Panc1 (cell line): ENCODE measurements around the gene TMED4. TPM values are rescaled to one million over a fixed set of nuclear protein-coding genes. Genes with fewer than 3 reads are reported as not detected.

ENCODE experiments used
- ATAC-seq: fragments of 200-7000 bp; cut with Tn5 transposase; 2 replicates; pipeline ENCODE4 v1.9.1; 2020; ENCODE audit warnings: mild to moderate bottlenecking, moderate library complexity
- BruUV-seq: library from RNA; stranded (reverse); fragments of 400-500 nt; replicated peaks from 2 replicates; lab custom pipeline; 2021; lab: Mats Ljungman, UMichigan
- CTCF ChIA-PET: fragments of 300-600 bp; sonication (Branson Sonifier 250); formaldehyde crosslinking; loops from one replicate; lab custom pipeline; 2022; ENCODE audit warnings: antibody characterized with exemption; lab: Charles Lee
- POLR2A ChIA-PET: fragments of 300-600 bp; sonication (Branson Sonifier 250); formaldehyde crosslinking; loops from one replicate; lab custom pipeline; 2022; ENCODE audit warnings: antibody characterized with exemption; lab: Charles Lee
- DNase-seq: peaks from one replicate; pipeline ENCODE4 v3.0.0-alpha.2; 2010; ENCODE audit warnings: low read depth, low spot score
- H3K27ac ChIP-seq: 2 replicates; pipeline ENCODE4 v1.5.1; 2011; ENCODE audit warnings: mild to moderate bottlenecking, low read length, inconsistent platforms
- H3K27me3 ChIP-seq: fragments of 200-500 bp; sonication (Bioruptor generic); 2 replicates; pipeline ENCODE4 v1.6.0; 2014; ENCODE audit warnings: low read length, inconsistent platforms; ENCODE audit not compliant: control insufficient read depth, insufficient read depth
- H3K36me3 ChIP-seq: fragments of 200-500 bp; sonication (Bioruptor generic); 2 replicates; pipeline ENCODE4 v1.5.1; 2014; ENCODE audit warnings: inconsistent platforms, mild to moderate bottlenecking, low read length, moderate library complexity; ENCODE audit not compliant: control insufficient read depth, insufficient read depth
- H3K4me1 ChIP-seq: 2 replicates; pipeline ENCODE4 v1.5.1; 2011; ENCODE audit warnings: inconsistent platforms, mild to moderate bottlenecking, low read length, moderate library complexity; ENCODE audit not compliant: control insufficient read depth, insufficient read depth
- H3K4me3 ChIP-seq, 2 experiments: 2 replicates each; pipeline ENCODE4 v1.5.1; 2011 to 2012; ENCODE audit warnings: low read depth in 2 of 2, low read length in 2 of 2, mild to moderate bottlenecking in 2 of 2, inconsistent platforms in 1 of 2, moderate library complexity in 1 of 2
- H3K9me3 ChIP-seq: fragments of 200-500 bp; sonication (Bioruptor generic); 2 replicates; pipeline ENCODE4 v1.5.1; 2014; ENCODE audit warnings: low read depth, mild to moderate bottlenecking, inconsistent platforms, low read length, moderate library complexity; ENCODE audit not compliant: control insufficient read depth, insufficient read depth
- POLR2AphosphoS5 ChIP-seq: IDR thresholded peaks from 2 replicates; pipeline ENCODE4 v1.6.1; 2012; ENCODE audit warnings: mild to moderate bottlenecking, low read depth, low read length, moderate library complexity
- SIN3A ChIP-seq: IDR thresholded peaks from 2 replicates; pipeline ENCODE4 v1.6.1; 2012; ENCODE audit warnings: low read depth, mild to moderate bottlenecking, low read length, moderate library complexity, borderline replicate concordance; ENCODE audit not compliant: insufficient read depth
- TCF7L2 ChIP-seq: IDR thresholded peaks from 2 replicates; pipeline ENCODE4 v1.6.1; 2011; ENCODE audit warnings: mild to moderate bottlenecking, low read depth, low read length, inconsistent platforms
- in situ Hi-C: cut with HindIII; loops from 2 replicates; pipeline ENCODE4 v1.10.0; 2016; ENCODE audit warnings: low sequenced_read_pairs, low pct_unique_long_range_greater_than_20kb
- intact Hi-C: fragments of 100-400 bp; cut with micrococcal nuclease; formaldehyde crosslinking; loops from one replicate; pipeline ENCODE4 v1.10.0; 2022; ENCODE audit not compliant: unreplicated experiment
- total RNA-seq: library from RNA; stranded (reverse); gene quantifications from one replicate; pipeline ENCODE4 v1.2.1, GENCODE V29; 2021; ENCODE audit not compliant: unreplicated experiment
- TF ChIP-seq, protein P1 (sequence below), 2 experiments: IDR thresholded peaks; 2 replicates each; pipeline ENCODE4 v1.6.1; 2011 to 2012; ENCODE audit warnings: low read depth in 2 of 2, control low read depth in 1 of 2, low read length in 1 of 2, mild to moderate bottlenecking in 1 of 2, moderate library complexity in 1 of 2; ENCODE audit not compliant: insufficient read depth in 1 of 2
- TF ChIP-seq, protein P2 (sequence below): fragments of 450-650 bp; IDR thresholded peaks from 2 replicates; pipeline ENCODE4 v1.5.1; 2017; ENCODE audit warnings: mild to moderate bottlenecking

The TMED4 gene
- total RNA-seq, 1 experiment from 2014 or later: 123 TPM

DNA sequence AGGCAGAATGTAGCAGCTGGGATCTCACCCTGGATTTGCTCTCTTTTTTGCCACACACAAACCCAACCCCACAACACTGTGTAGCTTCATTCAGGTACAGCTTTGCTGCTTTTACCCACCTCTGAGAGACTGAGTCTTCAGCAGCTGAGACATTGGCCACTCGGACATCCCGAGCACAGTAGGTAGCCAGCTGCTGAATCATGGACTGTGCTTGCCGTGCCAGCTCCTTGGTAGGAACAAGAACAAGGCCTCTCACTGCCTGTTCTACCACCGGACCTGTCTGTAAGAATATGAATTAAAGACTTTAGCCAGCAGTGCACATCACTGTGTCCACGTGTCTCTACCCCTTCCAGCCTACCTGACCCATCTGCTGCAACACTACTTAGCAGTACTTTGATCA, 9.3 kb downstream of the TMED4 start:
- no peaks in the 10 kb centered on the region for H3K9me3 ChIP-seq
- in situ Hi-C loops (no loop called here), intact Hi-C loops (no loop called here)
- H3K4me3 ChIP-seq: peak overlapping the region; percentile 91 to 94
- CTCF ChIA-PET: no interaction called here
- H3K36me3 ChIP-seq: peaks cover 33% of the 10 kb centered on the region
- H3K27me3 ChIP-seq: no peaks in the 10 kb centered on the region
- peak overlapping the region; percentile 96 for H3K27ac ChIP-seq
- POLR2A ChIA-PET: interaction anchor here (0.5 to 0.6 kb wide), 3 partner anchors 204 to 427 kb away, joined by 3 to 10 read pairs (median 5); no protein-coding TSS in a partner anchor
- ATAC-seq (no peak), DNase-seq (no peak)
- no TSS peak for BruUV-seq
- TF ChIP-seq TCF7L2 (no peak), POLR2AphosphoS5 (no peak), SIN3A (no peak)
- TF ChIP-seq, protein P1, sequence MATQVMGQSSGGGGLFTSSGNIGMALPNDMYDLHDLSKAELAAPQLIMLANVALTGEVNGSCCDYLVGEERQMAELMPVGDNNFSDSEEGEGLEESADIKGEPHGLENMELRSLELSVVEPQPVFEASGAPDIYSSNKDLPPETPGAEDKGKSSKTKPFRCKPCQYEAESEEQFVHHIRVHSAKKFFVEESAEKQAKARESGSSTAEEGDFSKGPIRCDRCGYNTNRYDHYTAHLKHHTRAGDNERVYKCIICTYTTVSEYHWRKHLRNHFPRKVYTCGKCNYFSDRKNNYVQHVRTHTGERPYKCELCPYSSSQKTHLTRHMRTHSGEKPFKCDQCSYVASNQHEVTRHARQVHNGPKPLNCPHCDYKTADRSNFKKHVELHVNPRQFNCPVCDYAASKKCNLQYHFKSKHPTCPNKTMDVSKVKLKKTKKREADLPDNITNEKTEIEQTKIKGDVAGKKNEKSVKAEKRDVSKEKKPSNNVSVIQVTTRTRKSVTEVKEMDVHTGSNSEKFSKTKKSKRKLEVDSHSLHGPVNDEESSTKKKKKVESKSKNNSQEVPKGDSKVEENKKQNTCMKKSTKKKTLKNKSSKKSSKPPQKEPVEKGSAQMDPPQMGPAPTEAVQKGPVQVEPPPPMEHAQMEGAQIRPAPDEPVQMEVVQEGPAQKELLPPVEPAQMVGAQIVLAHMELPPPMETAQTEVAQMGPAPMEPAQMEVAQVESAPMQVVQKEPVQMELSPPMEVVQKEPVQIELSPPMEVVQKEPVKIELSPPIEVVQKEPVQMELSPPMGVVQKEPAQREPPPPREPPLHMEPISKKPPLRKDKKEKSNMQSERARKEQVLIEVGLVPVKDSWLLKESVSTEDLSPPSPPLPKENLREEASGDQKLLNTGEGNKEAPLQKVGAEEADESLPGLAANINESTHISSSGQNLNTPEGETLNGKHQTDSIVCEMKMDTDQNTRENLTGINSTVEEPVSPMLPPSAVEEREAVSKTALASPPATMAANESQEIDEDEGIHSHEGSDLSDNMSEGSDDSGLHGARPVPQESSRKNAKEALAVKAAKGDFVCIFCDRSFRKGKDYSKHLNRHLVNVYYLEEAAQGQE (IDR thresholded peaks at IDR 0.05; ENCODE audit: insufficient read depth in 1 of 2, low read depth in 2 of 2, low read length in 1 of 2): no peak
- TF ChIP-seq, protein P2, sequence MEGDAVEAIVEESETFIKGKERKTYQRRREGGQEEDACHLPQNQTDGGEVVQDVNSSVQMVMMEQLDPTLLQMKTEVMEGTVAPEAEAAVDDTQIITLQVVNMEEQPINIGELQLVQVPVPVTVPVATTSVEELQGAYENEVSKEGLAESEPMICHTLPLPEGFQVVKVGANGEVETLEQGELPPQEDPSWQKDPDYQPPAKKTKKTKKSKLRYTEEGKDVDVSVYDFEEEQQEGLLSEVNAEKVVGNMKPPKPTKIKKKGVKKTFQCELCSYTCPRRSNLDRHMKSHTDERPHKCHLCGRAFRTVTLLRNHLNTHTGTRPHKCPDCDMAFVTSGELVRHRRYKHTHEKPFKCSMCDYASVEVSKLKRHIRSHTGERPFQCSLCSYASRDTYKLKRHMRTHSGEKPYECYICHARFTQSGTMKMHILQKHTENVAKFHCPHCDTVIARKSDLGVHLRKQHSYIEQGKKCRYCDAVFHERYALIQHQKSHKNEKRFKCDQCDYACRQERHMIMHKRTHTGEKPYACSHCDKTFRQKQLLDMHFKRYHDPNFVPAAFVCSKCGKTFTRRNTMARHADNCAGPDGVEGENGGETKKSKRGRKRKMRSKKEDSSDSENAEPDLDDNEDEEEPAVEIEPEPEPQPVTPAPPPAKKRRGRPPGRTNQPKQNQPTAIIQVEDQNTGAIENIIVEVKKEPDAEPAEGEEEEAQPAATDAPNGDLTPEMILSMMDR: no peak
- H3K4me1 ChIP-seq: peaks cover 17% of the 10 kb centered on the region

DNA sequence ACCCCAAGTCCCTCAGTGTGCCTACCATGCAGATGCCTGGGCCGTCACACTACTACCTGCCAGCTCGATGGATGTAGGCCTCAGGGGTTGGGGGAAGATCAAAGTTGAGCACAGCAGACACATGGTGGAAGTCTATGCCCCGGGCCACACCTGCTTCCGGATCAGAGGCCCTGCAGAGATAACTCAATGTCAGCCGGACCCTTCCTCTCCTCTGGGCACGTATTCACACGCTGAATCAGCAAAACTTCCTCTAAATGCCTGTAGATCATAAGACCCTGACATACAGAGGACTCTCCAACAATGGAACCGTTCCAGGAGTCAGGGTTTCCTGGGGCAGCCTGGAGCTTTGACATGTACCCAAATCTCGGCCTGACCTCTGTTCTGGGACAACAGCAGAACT, 12.1 kb downstream of the TMED4 start:
- peaks cover 34% of the 10 kb centered on the region for H3K36me3 ChIP-seq
- CTCF ChIA-PET: no interaction called here
- DNase-seq: no peak
- no peaks in the 10 kb centered on the region for H3K9me3 ChIP-seq
- no peak overlapping the region for H3K27ac ChIP-seq
- no peak for TF ChIP-seq TCF7L2
- no peak for TF ChIP-seq POLR2AphosphoS5
- TF ChIP-seq, protein P1 (IDR thresholded peaks at IDR 0.05; ENCODE audit: insufficient read depth in 1 of 2, low read depth in 2 of 2, low read length in 1 of 2): no peak
- no peak for TF ChIP-seq SIN3A
- TF ChIP-seq, protein P2: no peak
- no TSS peak for BruUV-seq
- intact Hi-C loops: loop anchor here (10.0 kb wide), 1 partner anchor 325 kb away; no protein-coding TSS in a partner anchor
- H3K27me3 ChIP-seq: no peaks in the 10 kb centered on the region
- in situ Hi-C loops: no loop called here
- H3K4me3 ChIP-seq: no peak overlapping the region
- ATAC-seq: no peak
- POLR2A ChIA-PET: interaction anchor here (0.5 kb wide), 1 partner anchor 178 kb away, joined by 5 read pairs; no protein-coding TSS in a partner anchor
- H3K4me1 ChIP-seq: peaks cover 14% of the 10 kb centered on the region
